Measurements from ENCODE around the gene KCNIP3. TPM values are rescaled to one million over a fixed set of nuclear protein-coding genes. Genes with fewer than 3 reads are reported as not detected.

The KCNIP3 gene
- total RNA-seq, 1 donor from 2014 or later = 3.0 TPM

- no peak for ATAC-seq
- no peak for DNase-seq
- no peaks in the 10 kb centered on the region for H3K36me3 ChIP-seq
- intact Hi-C loops (cut with DNase I) = no loop called here
- no peaks in the 10 kb centered on the region for H3K9me3 ChIP-seq
- TF ChIP-seq CTCF (IDR thresholded peaks at IDR 0.05) = no peak
- no peak overlapping the region for H3K27ac ChIP-seq
- H3K27me3 ChIP-seq = no peaks in the 10 kb centered on the region
- H3K4me1 ChIP-seq = no peaks in the 10 kb centered on the region
- no peak overlapping the region for H3K4me3 ChIP-seq
Observed at GRCh38 chr2:95359501-95359930, 62.4 kb downstream of the KCNIP3 start.

DNA sequence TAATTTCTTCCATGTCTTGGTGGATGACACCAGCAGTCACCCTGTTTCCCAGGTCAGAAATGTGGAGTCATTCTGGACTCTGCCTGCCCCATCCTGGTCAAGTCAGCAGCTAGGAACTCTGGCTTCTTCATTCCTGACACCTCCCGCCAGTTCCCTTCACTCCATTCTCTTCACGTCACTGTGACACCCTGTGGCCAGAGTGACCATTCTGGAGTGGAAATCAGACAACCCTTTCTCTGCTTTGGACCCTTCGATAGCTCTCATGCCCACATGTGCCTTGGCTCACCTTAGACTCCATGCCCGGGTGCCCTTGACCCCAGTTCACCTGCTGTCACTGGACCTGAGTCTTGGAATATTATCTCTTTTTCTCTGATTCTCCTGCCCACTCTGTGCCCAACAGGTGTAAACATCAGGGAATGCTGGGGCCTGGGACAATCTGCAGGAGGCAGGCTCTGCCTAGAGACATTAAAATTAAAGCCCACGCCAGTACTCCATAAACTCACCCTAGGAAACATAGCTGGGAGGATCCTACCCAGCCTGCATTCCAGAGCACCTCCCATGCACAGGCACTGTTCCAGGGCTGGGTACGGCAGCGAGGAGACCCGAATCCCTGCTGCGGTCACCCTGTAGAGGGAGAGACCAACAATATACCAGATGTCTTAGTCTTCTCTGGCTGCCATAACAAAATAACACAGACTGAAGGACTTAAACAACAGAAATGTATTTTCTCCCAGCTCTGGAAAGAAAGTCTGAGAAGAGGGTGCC, 64.3 kb downstream of the KCNIP3 start:
- DNase-seq = peak; percentile 20
- no peak for ATAC-seq
- no peaks in the 10 kb centered on the region for H3K9me3 ChIP-seq
- no peaks in the 10 kb centered on the region for H3K36me3 ChIP-seq
- no peak overlapping the region for H3K27ac ChIP-seq
- H3K4me3 ChIP-seq = no peak overlapping the region
- intact Hi-C loops (cut with DNase I) = no loop called here
- no peaks in the 10 kb centered on the region for H3K4me1 ChIP-seq
- TF ChIP-seq CTCF (IDR thresholded peaks at IDR 0.05) = no peak
- H3K27me3 ChIP-seq = no peaks in the 10 kb centered on the region

DNA sequence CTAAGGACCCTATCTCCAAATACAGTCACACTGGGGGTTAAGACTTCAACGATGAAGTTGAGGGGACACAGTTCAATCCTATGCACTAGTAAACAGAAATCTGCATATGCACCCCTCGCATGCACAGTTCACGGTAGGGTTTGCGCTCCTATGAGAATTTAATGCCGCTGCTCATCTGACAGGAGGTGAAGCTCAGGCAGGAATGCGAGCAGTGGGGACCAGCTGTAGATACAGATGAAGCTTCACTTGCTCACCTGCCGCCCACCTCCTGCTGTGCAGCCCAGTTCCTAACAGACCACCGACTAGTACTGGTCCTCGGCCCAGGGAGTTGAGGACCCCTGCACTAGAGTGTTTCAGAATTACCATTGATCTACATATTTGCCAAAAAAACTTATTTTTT, 65.3 kb downstream of the KCNIP3 start:
- Histone ChIP-seq H3K27me3 (no peaks in the 10 kb centered on the region), H3K4me3 (no peak overlapping the region), H3K9me3 (no peaks in the 10 kb centered on the region), H3K36me3 (no peaks in the 10 kb centered on the region), H3K4me1 (no peaks in the 10 kb centered on the region), H3K27ac (no peak overlapping the region)
- ATAC-seq (no peak), DNase-seq (peak; percentile 23)
- TF ChIP-seq CTCF (IDR thresholded peaks at IDR 0.05) = no peak
- intact Hi-C loops (cut with DNase I) = no loop called here

- intact Hi-C loops (cut with DNase I) = no loop called here
- no peak overlapping the region for H3K27ac ChIP-seq
Observed at GRCh38 chr2:95366514-95366913, 69.4 kb downstream of the KCNIP3 start.

DNA sequence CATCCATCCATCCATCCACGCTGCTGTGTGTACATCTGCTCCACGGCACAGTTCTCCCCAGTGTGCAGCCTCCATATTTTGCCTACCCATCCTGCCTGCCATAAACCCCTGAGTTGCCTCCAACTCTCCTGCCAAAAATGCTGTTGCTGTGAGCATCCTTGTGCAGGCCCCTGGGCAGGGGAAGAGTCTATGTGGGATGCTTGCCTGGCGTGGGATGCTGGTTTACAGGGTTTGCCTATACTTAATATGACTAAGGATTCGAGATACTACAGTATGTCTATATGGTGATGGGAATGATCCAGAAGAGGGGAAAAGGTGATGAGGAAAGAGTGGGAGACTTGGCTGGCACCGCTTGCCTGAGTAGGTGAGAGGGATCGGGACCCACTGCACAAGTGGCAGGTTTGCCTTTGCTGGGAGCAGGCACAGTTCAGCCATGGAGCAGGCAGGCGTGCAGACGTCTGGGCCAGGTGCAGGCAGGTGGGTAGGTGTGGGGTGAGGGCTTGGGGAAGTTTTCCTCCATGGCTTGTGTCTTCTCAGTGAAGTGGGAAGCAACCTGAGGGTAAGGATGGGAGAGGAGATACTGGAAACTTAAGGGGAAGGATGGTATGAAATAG, 75.2 kb downstream of the KCNIP3 start:
- intact Hi-C loops (cut with DNase I) = no loop called here
- no peaks in the 10 kb centered on the region for H3K4me1 ChIP-seq
- no peak overlapping the region for H3K27ac ChIP-seq
- no peaks in the 10 kb centered on the region for H3K9me3 ChIP-seq
- no peak overlapping the region for H3K4me3 ChIP-seq
- no peaks in the 10 kb centered on the region for H3K36me3 ChIP-seq
- no peaks in the 10 kb centered on the region for H3K27me3 ChIP-seq
- TF ChIP-seq CTCF (IDR thresholded peaks at IDR 0.05) = no peak
- peak; percentile 51 for DNase-seq
- no peak for ATAC-seq

More at GRCh38 chr2:95366514-95366913, 69.4 kb downstream of the KCNIP3 start:
- H3K27me3 ChIP-seq = no peaks in the 10 kb centered on the region
- ATAC-seq (no peak), DNase-seq (no peak)
- no peak overlapping the region for H3K4me3 ChIP-seq
- no peaks in the 10 kb centered on the region for H3K4me1 ChIP-seq
- H3K9me3 ChIP-seq = no peaks in the 10 kb centered on the region
- TF ChIP-seq CTCF (IDR thresholded peaks at IDR 0.05) = no peak
- no peaks in the 10 kb centered on the region for H3K36me3 ChIP-seq
